Stimulated activated CD4-positive, alpha-beta T cell treated with anti-CD3 and anti-CD28 coated beads, Interleukin-15, amount 100 ng/mL, for 24 hours (primary cell): Measurements from ENCODE around the gene MMP21.

Source experiments
- DNase-seq: peaks from one replicate; pipeline ENCODE4 v3.0.0-alpha.2; 2020

The MMP21 gene

GRCh38 chr10:125761961-125762360 is 13.7 kb downstream of the MMP21 start:
- DNase-seq = no peak

DNA sequence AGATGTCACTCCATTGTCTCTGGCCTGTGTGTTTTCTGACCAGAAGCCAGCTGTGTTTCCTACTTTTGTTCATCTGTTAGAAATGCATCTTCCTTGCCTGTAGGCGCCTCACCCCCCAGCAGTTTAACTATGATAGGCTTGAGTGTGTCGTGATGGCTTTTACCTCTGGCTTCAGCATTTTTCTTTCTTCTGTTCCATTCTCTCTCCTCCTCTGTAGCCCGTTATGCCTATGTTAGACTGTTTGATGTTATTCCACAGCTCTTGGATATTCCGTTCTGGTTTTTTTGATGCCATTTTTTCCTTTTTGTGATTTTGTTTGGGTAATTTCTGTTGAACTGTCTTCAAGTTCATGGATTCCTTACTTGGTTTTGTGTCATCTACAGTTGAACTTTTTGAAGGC is 17.9 kb downstream of the MMP21 start:
- DNase-seq = no peak

- no peak for DNase-seq
Observed at GRCh38 chr10:125756853-125757487, 18.7 kb downstream of the MMP21 start.

DNA sequence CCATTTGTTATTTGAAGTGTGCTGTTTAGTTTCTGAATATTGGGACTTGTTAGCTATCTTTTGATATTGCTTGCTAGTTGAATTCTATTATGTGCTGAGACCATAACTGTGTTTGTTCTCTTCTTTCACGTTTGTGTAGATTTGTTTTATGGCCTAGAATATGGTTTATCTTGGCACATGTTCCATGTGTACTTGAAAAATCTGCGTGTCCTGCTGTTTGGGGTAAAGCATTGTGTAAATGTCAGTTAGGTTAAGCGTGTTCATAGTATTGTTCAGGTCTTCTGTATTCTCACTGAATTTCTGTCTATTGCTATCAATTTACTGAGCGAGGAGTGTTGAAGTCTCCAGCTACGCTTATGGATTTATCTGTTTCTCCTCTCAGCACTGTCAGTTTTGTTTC is 19.4 kb downstream of the MMP21 start:
- DNase-seq = no peak

- DNase-seq = no peak
Observed at GRCh38 chr10:125747417-125747816, 28.2 kb downstream of the MMP21 start.

- DNase-seq = no peak
Observed at GRCh38 chr10:125744909-125745308, 30.7 kb downstream of the MMP21 start.

- DNase-seq = no peak
Observed at GRCh38 chr10:125742465-125742864, 33.2 kb downstream of the MMP21 start.

DNA sequence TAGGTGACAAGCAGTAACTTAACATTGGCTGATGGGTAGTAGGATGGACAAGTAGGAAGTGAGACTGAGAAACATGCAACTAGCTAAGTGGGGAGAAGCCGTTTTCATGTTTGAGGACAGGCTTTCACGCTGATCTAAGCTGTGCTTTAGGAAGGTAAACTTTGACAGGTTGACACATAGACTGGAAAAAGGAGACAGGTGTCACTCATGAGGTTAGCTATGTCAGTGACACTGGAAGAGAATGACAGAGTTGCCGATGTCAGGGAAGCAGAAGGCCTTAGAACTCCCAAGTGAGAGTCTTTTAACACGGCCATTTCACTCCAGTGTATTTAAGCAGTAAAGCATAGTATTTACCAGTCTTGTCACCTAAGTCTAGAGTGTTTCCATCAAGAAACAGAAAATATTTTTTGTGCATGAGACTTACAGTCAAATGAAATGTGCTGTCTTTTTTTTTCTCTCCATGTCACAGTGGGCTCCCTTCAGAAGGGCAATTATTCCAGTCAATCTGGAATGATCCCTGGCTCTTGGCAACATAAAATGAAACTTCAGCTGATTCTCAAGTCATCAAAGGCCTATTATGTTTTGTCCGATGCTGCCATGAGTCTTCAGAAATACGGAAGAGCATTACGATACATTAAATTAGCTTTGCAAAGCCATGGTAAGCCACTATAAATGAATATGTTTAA is 35.5 kb downstream of the MMP21 start:
- no peak for DNase-seq

DNA sequence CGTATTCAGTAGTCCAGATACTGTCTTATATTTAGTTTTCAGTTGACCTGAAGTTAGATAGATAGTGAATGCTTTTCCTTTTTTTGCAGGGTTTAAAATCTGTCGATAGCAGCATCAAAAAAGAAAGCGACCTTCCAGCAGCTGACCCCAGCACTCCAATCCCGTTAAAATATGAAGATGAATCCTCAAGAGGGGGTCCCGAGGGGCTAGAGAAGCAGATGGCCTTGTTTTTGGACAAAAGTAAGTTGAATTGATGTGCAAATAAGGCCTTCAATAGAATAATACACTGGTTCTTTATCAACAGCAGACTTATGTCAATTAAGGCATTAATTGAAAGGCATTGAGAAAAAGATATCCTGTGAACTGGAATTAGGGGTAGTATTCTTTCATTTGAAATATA is 37.4 kb downstream of the MMP21 start:
- DNase-seq = no peak

DNA sequence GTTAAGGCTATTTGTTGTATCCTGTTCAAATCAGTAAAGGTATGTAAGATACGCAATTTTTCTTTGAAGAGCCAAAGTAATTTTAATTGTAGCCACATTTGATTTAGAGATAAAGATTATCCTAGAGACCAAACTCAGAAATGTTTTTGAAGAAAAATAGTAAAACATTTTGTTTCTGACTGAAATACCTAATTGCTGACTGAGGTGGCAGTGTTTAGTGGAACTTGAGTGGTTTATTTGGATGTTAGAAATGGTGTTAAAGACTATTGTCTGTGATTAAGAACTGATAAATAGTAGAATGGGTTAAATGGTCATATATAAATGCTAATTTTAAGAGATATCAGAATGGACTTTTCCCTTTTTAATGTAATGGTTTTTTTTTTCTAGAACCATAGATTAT is 40.8 kb downstream of the MMP21 start:
- DNase-seq = no peak

GRCh38 chr10:125734148-125734547 is 41.5 kb downstream of the MMP21 start:
- no peak for DNase-seq

DNA sequence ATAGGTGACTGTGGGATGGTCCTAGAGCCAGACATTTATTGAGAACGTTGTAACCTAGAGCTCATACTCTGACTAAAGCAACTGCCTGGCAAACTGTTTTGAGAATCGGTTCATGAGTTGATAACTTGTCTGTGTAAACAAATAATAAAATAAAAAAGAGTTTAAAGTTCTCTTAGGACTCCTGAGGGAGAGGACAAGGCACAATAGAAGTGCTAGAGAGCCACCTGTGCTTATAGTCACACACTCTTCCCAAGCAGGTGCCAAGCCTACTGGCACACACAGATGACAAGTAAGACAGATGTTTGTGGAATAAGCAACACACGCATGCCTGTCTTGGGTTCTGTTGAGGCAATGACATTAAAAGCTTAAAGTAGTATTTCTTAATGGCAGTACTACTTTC is 48.2 kb downstream of the MMP21 start:
- DNase-seq = no peak

GRCh38 chr10:125726914-125727313 is 48.7 kb downstream of the MMP21 start:
- DNase-seq = no peak

GRCh38 chr10:125722811-125723210 is 52.8 kb downstream of the MMP21 start:
- no peak for DNase-seq

- DNase-seq = no peak
Observed at GRCh38 chr10:125721035-125721434, 54.6 kb downstream of the MMP21 start.

DNA sequence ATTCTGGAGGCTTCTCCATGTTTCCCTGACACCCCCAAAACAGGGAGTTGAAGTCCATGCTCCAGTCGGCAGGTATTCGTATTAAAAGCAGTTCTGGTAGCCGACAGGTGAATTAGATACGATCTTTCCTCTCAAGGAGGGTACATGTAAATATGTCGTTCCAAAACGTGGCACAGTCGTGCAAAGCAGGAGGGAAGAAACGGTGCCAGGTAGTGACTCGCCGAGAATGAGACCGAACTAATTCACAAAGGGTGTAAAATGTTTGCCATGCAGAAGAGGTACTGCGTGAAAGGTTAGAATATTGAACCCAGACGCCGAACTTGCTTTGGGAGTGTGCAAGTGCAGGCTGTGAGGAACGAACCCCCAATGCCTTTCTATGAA is 55.6 kb downstream of the MMP21 start:
- DNase-seq = no peak

GRCh38 chr10:125719173-125720001 is 56.2 kb downstream of the MMP21 start, which contains the start of gene EDRF1:
TSS of gene EDRF1 (plus strand) at chr10:125719709. CDS start at chr10:125719808, 99 bp downstream.
- peak; percentile 99 for DNase-seq
